ENCODE measurements around the gene PRKG1. TPM values are rescaled to one million over a fixed set of nuclear protein-coding genes. Genes with fewer than 3 reads are reported as not detected.

PRKG1 gene
- total and polyA plus RNA-seq, 2 of the 8 experiments (the other 6 are each of a cell fraction or from before 2014, with no cell fraction given) = 4.2 to 15.2 TPM

DNA sequence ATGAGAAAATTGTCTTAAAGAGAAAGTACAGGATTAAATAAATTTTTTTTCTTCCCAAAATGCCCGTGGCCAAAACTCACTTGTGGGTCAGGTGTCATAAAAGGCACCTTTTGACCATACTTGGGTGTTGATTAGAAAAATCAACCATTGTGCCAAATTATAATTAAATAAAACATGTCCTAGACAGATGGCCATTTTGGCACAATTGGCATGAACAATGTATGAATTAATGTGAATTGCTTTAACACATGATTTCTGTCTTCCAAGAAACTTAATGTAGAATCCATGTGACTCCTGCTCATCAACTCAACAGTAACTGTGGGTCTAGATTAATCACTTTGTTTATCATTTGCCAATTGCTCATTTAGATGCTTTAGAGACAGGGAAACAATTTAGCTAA is 561.1 kb downstream of the PRKG1 start:
- H4K8ac ChIP-seq (ENCODE audit: extremely low read depth, insufficient read depth, low read length) = no peak overlapping the region
- no peaks in the 10 kb centered on the region for H3K36me3 ChIP-seq (ENCODE audit: control insufficient read depth in 2 of 4, insufficient read depth in 4 of 4, low read length in 3 of 4)
- CTCF ChIA-PET (ENCODE audit: partially characterized antibody) = interaction anchor here (1.7 kb wide), 2 partner anchors 9 to 327 kb away, joined by 3 to 6 read pairs; no protein-coding TSS in a partner anchor
- no peak overlapping the region for H2BK5ac ChIP-seq (ENCODE audit: low read depth, low read length)
- H3K79me2 ChIP-seq (ENCODE audit: control insufficient read depth in 1 of 2, insufficient read depth in 2 of 2, low read length in 2 of 2) = no peaks in the 10 kb centered on the region
- TF ChIP-seq TCF12 (IDR thresholded peaks at IDR 0.05; ENCODE audit: low read depth, low read length) (no peak), TBP (IDR thresholded peaks at IDR 0.05; ENCODE audit: low read depth, low read length) (no peak), SIRT6 (IDR thresholded peaks at IDR 0.05; ENCODE audit: low read length) (no peak), CBX8 (IDR thresholded peaks at IDR 0.05; ENCODE audit: borderline replicate concordance, low read depth, low read length) (no peak), SUZ12 (IDR thresholded peaks at IDR 0.05; ENCODE audit: low read length) (no peak), KDM5A (IDR thresholded peaks at IDR 0.05; ENCODE audit: low read length) (no peak), TAF1 (IDR thresholded peaks at IDR 0.05; ENCODE audit: low read depth, low read length) (no peak), MAFK (IDR thresholded peaks at IDR 0.05; ENCODE audit: low read depth, low read length) (no peak), BACH1 (IDR thresholded peaks at IDR 0.05; ENCODE audit: low read length) (no peak), KDM4A (IDR thresholded peaks at IDR 0.05; ENCODE audit: low read depth, low read length, severe bottlenecking) (no peak), SP4 (IDR thresholded peaks at IDR 0.05; ENCODE audit: low read length) (no peak), SRF (IDR thresholded peaks at IDR 0.05; ENCODE audit: low read depth, low read length) (no peak)
- TF ChIP-seq, protein P1, sequence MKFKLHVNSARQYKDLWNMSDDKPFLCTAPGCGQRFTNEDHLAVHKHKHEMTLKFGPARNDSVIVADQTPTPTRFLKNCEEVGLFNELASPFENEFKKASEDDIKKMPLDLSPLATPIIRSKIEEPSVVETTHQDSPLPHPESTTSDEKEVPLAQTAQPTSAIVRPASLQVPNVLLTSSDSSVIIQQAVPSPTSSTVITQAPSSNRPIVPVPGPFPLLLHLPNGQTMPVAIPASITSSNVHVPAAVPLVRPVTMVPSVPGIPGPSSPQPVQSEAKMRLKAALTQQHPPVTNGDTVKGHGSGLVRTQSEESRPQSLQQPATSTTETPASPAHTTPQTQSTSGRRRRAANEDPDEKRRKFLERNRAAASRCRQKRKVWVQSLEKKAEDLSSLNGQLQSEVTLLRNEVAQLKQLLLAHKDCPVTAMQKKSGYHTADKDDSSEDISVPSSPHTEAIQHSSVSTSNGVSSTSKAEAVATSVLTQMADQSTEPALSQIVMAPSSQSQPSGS (IDR thresholded peaks at IDR 0.05; ENCODE audit: low read length) = no peak
- H3K27me3 ChIP-seq (replicated peaks in 1 of 4; ENCODE audit: control insufficient read depth in 3 of 4, extremely low read depth in 1 of 4, insufficient read depth in 3 of 4, low read length in 3 of 4) = no peaks in the 10 kb centered on the region
- H2AK5ac ChIP-seq (ENCODE audit: low read depth, low read length) = no peak overlapping the region
- no peak for DNase-seq (ENCODE audit: low read depth in 1 of 2, low spot score in 2 of 2)
- H3K56ac ChIP-seq (replicated peaks; ENCODE audit: insufficient read length, low read depth, low read length) = no peak overlapping the region
- H3K27ac ChIP-seq (ENCODE audit: low read depth, low read length) = no peak overlapping the region
- no peak for FAIRE-seq
- no peaks in the 10 kb centered on the region for H3K79me1 ChIP-seq (ENCODE audit: low read depth, low read length)
- H3K4me3 ChIP-seq (ENCODE audit: extremely low read depth in 1 of 4, insufficient read depth in 2 of 4, low read depth in 3 of 4, low read length in 4 of 4) = no peak overlapping the region
- no peak overlapping the region for H2BK120ac ChIP-seq (replicated peaks; ENCODE audit: low read depth, low read length)
- no peak overlapping the region for H3K9ac ChIP-seq (replicated peaks in 1 of 4; ENCODE audit: extremely low read depth in 1 of 4, low read depth in 3 of 4, low read length in 3 of 4)
- H3K14ac ChIP-seq (ENCODE audit: insufficient read length) = no peak overlapping the region
- POLR2A ChIA-PET (ENCODE audit: partially characterized antibody) = no interaction called here
- 95% methylated on average over 1 of the region's 1 CpG; no CpG with 5 or more reads in 1 of the 2 experiments for WGBS, 2 experiments (ENCODE audit: extremely low coverage in 1 of 2, insufficient coverage in 1 of 2, insufficient read length in 1 of 2, insufficient replicate concordance in 2 of 2, low coverage in 1 of 2, low lambda C conversion rate in 2 of 2, missing lambda C conversion rate in 1 of 2)
- no peaks in the 10 kb centered on the region for H3K9me3 ChIP-seq (ENCODE audit: insufficient read depth in 2 of 2, low read depth in 1 of 2, low read length in 1 of 2)
- H4K20me1 ChIP-seq (replicated peaks in 1 of 2; ENCODE audit: control insufficient read depth in 1 of 2, insufficient read depth in 2 of 2, low read length in 2 of 2) = no peaks in the 10 kb centered on the region
- no peak overlapping the region for H3K4me2 ChIP-seq (ENCODE audit: insufficient read depth in 1 of 2, low read depth in 2 of 2, low read length in 2 of 2)
- H3K18ac ChIP-seq (ENCODE audit: extremely low read depth, low read length) = no peak overlapping the region
- no peak overlapping the region for H4K91ac ChIP-seq (replicated peaks; ENCODE audit: insufficient read length, low read length)
- no peak overlapping the region for H3K4ac ChIP-seq (replicated peaks; ENCODE audit: insufficient read length, low read depth, low read length)
- no peak overlapping the region for H2BK20ac ChIP-seq (ENCODE audit: low read length)
- H2BK15ac ChIP-seq (ENCODE audit: low read length) = no peak overlapping the region
- no peaks in the 10 kb centered on the region for H3K4me1 ChIP-seq (replicated peaks in 1 of 4; ENCODE audit: control insufficient read depth in 3 of 4, insufficient read depth in 4 of 4, low read length in 3 of 4)
- no peak overlapping the region for H4K5ac ChIP-seq (ENCODE audit: insufficient read length, low read depth, low read length)
- H2AFZ ChIP-seq (ENCODE audit: low read length) = no peak overlapping the region
- H2BK12ac ChIP-seq (ENCODE audit: low read depth, low read length) = no peak overlapping the region
- H3K23me2 ChIP-seq (ENCODE audit: low read depth, low read length) = no peaks in the 10 kb centered on the region
- no peak overlapping the region for H3K23ac ChIP-seq (ENCODE audit: insufficient read length)

Measured in H1 (cell line).